K562 (cell line): ENCODE results near the gene PPM1F. TPM values are rescaled to one million over a fixed set of nuclear protein-coding genes. Genes with fewer than 3 reads are reported as not detected.

Source experiments
- OTX1 ChIP-seq: fragments of 450-650 bp; formaldehyde crosslinking; IDR thresholded peaks from 2 replicates; pipeline ENCODE4 v1.4.0; 2022; ENCODE audit warnings: mild to moderate bottlenecking
- polyA plus RNA-seq, 8 experiments: library from polyadenylated mRNA; depleted of rRNA in 4 of 8; stranded (reverse) in 5 of 8; unstranded in 3 of 8; fragments of >200 nt; fragmentation: Nextera tagmentation in 2 of 8; fragmentation: Illumina TruSeq in 1 of 8; extraction: Ambion mirVana in 2 of 8; extraction: Trizol in 1 of 8; gene quantifications; 2 replicates each; pipeline versions ENCODE4 v1.2.1 to v1.2.3, GENCODE V29; 2011 to 2014; ENCODE audit warnings: inconsistent platforms in 1 of 8, missing spikeins in 1 of 8
- total RNA-seq, 7 experiments: library from RNA; depleted of rRNA in 6 of 7; stranded (reverse); fragments of >200 nt in 6 of 7; fragmentation: Illumina TruSeq in 2 of 7; extraction: Trizol in 2 of 7; gene quantifications; 2 replicates each; pipeline versions ENCODE4 v1.2.1 to v1.2.3, GENCODE V29; 2011 to 2021; ENCODE audit warnings: low replicate concordance in 1 of 7
- TF ChIP-seq, protein P1 (sequence below): sonication (generic); formaldehyde crosslinking; IDR thresholded peaks from 2 replicates; pipeline ENCODE4 v1.8.1; 2023; ENCODE audit warnings: mild to moderate bottlenecking, missing genetic modification reagents
- TF ChIP-seq, protein P2 (sequence below): fragments of 250-450 bp; sonication (Bioruptor Pico); IDR thresholded peaks from 2 replicates; pipeline ENCODE4 v1.8.0; 2021; ENCODE audit warnings: borderline replicate concordance, mild to moderate bottlenecking, moderate library complexity; ENCODE audit not compliant: poor library complexity, severe bottlenecking
- TF ChIP-seq, protein P3 (sequence below): fragments of 250-450 bp; sonication (Bioruptor Pico); IDR thresholded peaks from 2 replicates; pipeline ENCODE4 v1.8.0; 2022; ENCODE audit warnings: moderate library complexity, mild to moderate bottlenecking, inconsistent platforms

Gene PPM1F
- total and polyA plus RNA-seq, 9 of the 15 experiments (the other 6 are each of a cell fraction or from before 2014, with no cell fraction given): 2.1 to 159 (median 64.0) TPM

DNA sequence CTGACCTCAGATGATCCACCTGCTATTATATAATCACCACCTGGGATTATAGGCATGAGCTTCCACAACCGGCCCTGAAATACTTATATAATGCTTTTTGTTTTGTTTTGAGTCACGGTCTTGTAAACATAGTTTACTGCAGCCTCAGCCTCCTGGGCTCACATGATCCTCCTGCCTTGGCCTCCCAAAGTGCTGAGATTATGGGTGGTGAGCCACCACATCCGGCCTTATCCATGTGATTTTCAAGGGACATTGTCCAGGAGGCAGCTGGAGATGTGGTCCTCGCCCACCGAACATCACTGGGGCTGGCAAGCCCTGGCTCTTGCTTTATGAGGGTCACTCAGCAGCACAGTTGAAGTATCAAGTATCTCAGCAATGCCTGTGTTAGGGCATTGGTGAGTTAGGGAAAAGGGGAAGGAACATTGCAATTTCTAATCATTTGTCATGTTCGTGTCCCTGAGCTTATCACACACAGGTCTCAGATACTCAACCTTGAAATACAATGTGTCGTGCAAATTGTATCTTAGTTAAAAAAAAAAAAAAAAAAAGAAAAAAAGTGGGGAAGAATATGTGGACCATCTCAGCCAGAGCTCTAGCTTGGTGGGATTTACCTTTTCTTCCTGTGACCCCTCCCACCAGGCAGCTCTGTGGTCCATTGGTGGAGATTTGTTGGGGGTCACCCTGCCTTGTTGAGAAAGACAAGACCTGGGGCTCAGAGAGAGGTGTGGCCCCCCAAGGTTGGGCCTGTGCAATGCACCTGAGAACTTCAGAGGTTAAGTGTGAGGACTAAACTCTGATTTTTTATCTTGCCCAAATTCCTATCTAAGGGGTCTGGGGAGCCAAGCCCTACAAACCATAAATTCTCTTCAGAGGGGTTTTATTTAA lies 44.8 kb downstream of the PPM1F start (continued):
- TF ChIP-seq, protein P1, sequence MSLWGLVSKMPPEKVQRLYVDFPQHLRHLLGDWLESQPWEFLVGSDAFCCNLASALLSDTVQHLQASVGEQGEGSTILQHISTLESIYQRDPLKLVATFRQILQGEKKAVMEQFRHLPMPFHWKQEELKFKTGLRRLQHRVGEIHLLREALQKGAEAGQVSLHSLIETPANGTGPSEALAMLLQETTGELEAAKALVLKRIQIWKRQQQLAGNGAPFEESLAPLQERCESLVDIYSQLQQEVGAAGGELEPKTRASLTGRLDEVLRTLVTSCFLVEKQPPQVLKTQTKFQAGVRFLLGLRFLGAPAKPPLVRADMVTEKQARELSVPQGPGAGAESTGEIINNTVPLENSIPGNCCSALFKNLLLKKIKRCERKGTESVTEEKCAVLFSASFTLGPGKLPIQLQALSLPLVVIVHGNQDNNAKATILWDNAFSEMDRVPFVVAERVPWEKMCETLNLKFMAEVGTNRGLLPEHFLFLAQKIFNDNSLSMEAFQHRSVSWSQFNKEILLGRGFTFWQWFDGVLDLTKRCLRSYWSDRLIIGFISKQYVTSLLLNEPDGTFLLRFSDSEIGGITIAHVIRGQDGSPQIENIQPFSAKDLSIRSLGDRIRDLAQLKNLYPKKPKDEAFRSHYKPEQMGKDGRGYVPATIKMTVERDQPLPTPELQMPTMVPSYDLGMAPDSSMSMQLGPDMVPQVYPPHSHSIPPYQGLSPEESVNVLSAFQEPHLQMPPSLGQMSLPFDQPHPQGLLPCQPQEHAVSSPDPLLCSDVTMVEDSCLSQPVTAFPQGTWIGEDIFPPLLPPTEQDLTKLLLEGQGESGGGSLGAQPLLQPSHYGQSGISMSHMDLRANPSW (CRISPR knock-in tag): peak; percentile 83; the same call in 1 of the 2 replicates
- TF ChIP-seq OTX1: no peak
- TF ChIP-seq, protein P2, sequence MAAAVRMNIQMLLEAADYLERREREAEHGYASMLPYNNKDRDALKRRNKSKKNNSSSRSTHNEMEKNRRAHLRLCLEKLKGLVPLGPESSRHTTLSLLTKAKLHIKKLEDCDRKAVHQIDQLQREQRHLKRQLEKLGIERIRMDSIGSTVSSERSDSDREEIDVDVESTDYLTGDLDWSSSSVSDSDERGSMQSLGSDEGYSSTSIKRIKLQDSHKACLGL: no peak
- TF ChIP-seq, protein P3, sequence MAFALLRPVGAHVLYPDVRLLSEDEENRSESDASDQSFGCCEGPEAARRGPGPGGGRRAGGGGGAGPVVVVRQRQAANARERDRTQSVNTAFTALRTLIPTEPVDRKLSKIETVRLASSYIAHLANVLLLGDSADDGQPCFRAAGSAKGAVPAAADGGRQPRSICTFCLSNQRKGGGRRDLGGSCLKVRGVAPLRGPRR (CRISPR knock-in tag): peak; percentile 89
- TF ChIP-seq, all 486 proteins: peak for 20
